GM19395 (cell line): Measurements from ENCODE around the gene CDKAL1.
A peak's percentile ranks its signal among the peaks of the same experiment; 100 is the strongest.

ENCODE experiments used
- ATAC-seq: cut with Tn5 transposase; IDR thresholded peaks from one replicate; pipeline ENCODE4 v1.9.1; 2021; ENCODE audit warnings: mild to moderate bottlenecking, moderate library complexity; ENCODE audit not compliant: unreplicated experiment

The CDKAL1 gene

GRCh38 chr6:20946022-20946421 is 411.8 kb downstream of the CDKAL1 start:
- peak; percentile 95 for ATAC-seq

- no peak for ATAC-seq
Measured at GRCh38 chr6:20946890-20947289, 412.6 kb downstream of the CDKAL1 start.

- ATAC-seq: no peak
Measured at GRCh38 chr6:20947977-20948376, 413.7 kb downstream of the CDKAL1 start.

DNA sequence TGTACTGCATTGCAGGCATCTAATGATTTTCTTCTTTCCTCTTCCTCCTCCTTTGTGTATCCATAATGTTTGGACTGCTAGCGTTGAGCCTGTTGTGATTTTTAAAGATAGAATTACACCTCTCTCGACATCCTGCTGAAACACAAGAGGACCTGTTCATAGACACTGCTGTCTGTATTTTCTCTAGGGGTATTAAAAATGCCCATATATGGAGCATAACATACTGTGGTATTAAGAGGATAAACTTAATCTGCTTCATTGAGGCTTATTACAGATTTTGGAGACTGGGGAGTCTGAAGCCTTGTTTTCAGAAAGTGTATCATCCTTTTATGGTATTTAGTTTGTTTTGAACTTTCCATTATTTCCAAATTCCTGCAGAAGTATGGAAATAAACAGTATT is 414.3 kb downstream of the CDKAL1 start:
- no peak for ATAC-seq

DNA sequence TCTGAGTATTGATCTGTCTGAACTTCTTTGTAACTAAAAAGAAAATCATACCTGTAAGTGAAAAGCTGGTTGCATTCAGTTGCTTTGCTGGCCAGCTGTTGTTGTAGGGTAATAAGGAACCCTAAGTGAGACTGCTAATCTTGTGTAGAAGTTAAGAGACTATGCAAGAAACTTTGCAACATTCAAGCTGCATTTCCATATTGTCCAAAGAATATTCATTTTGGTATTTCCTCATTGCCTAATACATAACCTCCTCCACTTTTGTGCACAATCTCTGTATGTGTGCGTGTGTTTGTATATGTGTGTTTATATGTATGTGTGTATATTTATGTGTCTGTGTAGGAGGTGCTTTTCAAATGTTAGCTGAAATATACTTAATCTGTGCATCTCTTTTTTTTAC is 414.9 kb downstream of the CDKAL1 start:
- ATAC-seq: no peak

- no peak for ATAC-seq
Measured at GRCh38 chr6:20952699-20953474, 418.6 kb downstream of the CDKAL1 start.

- no peak for ATAC-seq
Measured at GRCh38 chr6:20954315-20954714, 420.1 kb downstream of the CDKAL1 start.

- ATAC-seq: no peak
Measured at GRCh38 chr6:20955131-20955530, 420.9 kb downstream of the CDKAL1 start.

DNA sequence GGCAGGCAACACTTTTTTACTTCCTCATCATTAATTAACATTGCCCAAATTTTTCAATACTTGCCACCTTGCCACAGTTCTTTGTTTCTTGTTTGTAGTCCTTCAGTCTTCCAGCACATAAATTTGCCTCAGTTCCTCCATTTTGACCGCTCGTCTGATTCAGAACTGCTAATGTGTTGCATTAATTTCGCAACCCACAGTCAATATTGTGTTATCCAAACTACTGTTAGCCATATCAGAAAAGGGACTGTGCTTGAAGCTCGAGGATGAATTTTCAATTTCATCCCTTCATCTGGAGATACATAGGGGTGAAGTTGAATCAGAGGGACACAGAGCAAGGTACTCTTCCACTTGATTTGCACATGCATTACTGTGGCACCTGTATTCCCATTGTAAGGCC is 421.5 kb downstream of the CDKAL1 start:
- ATAC-seq: no peak

GRCh38 chr6:20960067-20960466 is 425.8 kb downstream of the CDKAL1 start:
- no peak for ATAC-seq

DNA sequence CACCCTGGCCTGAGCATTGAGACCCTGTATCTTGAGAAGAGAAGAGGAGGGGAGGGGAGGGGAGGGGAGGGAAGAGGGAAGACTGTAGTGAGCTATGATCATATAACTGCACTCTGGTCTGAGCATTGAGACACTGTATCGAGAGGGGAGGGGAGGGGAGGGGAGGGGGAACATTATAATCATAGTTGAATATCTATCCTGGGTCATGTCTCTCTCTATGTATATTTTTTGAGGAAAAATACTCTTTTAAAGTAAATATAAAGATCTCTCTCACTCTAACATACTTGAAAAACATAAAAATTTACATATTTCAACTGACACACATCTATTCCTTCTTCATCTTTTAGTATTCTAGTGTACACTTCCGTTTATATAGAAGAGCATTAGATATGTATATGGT is 431.0 kb downstream of the CDKAL1 start:
- ATAC-seq: no peak

DNA sequence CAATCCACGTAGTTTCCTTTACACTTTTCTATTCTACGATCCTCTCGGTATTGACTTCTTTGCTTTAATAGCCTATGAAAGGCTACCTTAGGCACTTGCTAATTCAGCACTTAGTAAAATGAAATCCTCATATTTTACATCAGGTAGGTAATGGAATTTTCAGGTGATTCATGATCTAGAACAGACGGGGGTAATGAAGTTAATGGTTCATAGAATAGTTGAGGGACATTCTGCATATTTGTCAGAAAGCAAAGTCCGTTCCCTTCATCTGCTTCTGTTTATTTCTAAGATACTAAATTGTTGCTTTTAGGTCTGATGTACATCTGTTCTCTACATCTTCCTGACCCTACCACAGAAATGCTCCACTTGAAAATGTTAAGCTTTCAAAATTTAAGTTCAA is 431.7 kb downstream of the CDKAL1 start:
- no peak for ATAC-seq

- no peak for ATAC-seq
Measured at GRCh38 chr6:20969551-20969950, 435.3 kb downstream of the CDKAL1 start.

- no peak for ATAC-seq
Measured at GRCh38 chr6:20976391-20976918, 442.2 kb downstream of the CDKAL1 start.

DNA sequence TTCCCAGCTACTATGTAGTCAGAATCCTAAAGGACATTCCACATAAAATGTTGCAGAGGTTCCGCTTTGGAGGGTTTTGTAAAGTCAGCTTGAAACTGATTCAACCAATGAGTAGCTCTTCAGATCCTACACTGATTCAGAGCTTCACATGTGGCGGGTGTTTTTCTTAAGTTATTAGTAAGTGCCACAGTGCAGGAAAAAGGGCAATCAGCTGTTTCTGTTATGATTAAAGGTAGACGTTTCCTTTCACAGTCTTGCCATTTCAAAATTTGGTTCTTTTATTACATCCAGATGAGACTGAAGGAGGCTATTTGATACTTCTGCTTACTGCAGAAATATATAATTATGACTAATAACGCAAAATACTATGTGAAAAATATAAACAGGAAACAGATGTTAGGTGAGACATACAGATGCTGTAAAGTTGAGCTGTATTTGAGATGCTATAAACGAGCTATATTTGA is 443.9 kb downstream of the CDKAL1 start:
- ATAC-seq: peak; percentile 87

DNA sequence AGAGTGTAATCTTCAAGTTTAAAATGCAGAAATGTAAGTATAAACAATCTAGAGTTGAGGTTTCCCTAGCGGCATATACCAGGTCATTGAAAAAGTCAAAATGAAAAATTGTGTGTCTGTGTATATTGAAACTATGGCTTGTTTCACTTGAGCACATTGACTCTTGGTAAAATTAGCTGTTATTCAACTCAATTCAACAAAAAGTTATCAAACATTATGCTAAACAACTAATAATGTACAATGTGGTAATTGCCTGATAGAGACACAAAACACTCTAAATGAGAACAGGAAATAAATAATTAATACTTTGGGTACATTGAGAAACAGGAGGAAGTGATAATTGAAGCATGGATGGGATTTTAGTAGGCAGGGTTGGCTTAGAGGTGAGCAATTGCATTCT is 444.8 kb downstream of the CDKAL1 start:
- no peak for ATAC-seq

DNA sequence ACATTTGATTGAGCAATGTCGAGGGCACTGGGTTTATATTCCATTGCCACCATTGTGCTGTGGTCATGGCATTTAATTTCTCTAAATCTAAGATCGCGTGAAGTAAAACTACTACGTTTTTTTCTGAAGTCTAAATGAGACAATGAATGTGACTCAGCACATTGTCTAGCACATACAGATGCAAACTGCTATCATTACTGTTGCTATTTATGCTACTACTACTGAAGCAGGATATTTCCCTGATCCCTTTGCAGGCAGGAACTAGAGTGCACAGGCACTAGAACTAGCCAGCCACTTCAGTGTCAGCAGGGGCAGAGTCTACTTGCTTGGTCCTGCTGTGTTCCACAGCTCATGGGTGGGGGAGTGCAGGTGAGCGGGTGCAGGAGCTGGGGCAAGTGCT is 449.7 kb downstream of the CDKAL1 start:
- no peak for ATAC-seq

DNA sequence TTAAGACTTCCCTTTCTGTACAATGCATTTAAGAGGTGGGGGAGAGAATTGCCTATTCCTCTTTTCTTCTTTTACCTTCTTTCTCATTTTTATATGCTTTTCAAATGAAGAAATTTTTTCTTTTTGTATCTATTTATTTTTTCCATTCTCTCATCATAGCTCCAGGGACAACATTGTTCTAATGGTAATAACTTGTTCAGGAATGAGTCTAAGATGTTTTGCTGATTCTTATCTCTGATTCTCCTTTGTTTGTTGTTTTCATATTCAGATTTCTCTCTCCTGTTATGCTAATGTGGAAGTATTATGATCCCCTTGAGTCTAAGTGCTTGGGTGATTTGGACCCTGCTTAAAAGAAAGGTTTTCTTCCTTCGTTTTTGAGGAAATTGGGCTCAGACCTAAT is 451.6 kb downstream of the CDKAL1 start:
- ATAC-seq: no peak

- ATAC-seq: no peak
Measured at GRCh38 chr6:20991910-20992309, 457.7 kb downstream of the CDKAL1 start.

GRCh38 chr6:20996099-20996498 is 461.8 kb downstream of the CDKAL1 start:
- ATAC-seq: no peak

DNA sequence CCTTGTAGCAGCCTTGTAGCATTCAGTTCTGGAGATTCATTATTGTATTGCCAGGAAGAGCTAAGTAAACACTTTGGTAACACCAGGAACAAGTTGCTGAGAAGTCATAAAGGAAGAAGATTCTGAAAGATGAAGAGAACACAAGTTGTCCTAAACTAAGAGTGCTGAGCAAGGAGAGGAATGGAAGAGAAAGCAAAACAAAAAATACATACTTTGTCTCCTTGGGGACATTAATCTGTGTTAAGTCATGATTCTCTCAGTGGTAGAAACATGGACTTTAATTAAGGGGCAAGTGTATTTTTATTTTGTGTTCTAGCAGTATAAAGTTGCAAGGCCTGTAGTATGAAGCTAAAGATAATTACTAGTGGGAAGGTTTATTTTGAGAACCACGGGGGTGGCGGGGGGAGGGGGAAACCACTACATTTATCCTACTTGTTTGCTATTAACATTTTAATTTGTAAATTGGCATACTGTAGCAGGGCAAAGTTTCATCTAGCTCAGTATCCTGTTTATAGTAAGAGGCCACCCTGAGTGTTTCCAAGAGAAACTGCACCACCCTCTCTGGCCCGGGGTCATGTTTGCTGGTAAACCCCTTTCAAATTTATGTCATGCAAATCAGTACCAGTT is 463.0 kb downstream of the CDKAL1 start:
- no peak for ATAC-seq

DNA sequence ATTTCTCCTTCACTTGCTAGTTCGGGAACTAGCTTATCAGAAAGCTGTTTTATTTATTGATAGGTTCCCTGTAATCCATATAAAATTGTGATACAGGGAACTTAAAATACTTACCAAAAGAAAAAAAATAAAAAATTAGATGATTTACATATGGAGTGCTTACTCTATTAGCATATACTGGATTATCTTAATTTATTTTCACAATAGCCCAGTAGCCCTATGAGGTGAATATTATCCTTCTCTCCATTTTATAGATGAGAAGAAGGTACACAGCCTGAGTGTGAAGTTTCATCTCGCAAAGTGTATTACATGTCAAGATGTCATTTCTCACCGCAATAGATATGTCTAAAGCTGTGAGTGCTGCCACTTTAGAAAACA is 463.5 kb downstream of the CDKAL1 start:
- ATAC-seq: no peak
